H1 (cell line): ENCODE results near the gene STIMATE. TPM values are rescaled to one million over a fixed set of nuclear protein-coding genes. Genes with fewer than 3 reads are reported as not detected.

Experiments
- CTCF ChIA-PET: fragments of 300-600 bp; sonication (Branson Sonifier 250); formaldehyde crosslinking; loops from one replicate; lab custom pipeline; 2021; ENCODE audit not compliant: partially characterized antibody; lab: Charles Lee
- POLR2A ChIA-PET: fragments of 300-600 bp; sonication (Branson Sonifier 250); formaldehyde crosslinking; loops from one replicate; lab custom pipeline; 2021; ENCODE audit warnings: inconsistent platforms; ENCODE audit not compliant: partially characterized antibody; lab: Charles Lee
- DNase-seq, 2 experiments: peaks; one replicate each; pipeline versions ENCODE4 v3.0.0 to v3.0.0-alpha.2; 2010 to 2022; ENCODE audit warnings: low spot score in 2 of 2, low read depth in 1 of 2, mixed read lengths in 1 of 2
- FAIRE-seq: peaks from 2 replicates; lab custom pipeline; 2011; peaks lifted over from hg19 to GRCh38; lab: Jason Lieb, UNC
- H2AFZ ChIP-seq: 2 replicates; pipeline ENCODE4 v1.8.1; 2012; ENCODE audit warnings: low read length, inconsistent platforms
- H2AK5ac ChIP-seq: 2 replicates; pipeline ENCODE4 v1.6.1; 2013; ENCODE audit warnings: low read depth, low read length
- H2BK120ac ChIP-seq: replicated peaks from 2 replicates; pipeline ENCODE3; 2013; ENCODE audit warnings: low read depth, low read length, inconsistent platforms
- H2BK12ac ChIP-seq: 2 replicates; pipeline ENCODE4 v1.6.1; 2013; ENCODE audit warnings: low read depth, low read length
- H2BK15ac ChIP-seq: 2 replicates; pipeline ENCODE4 v1.6.1; 2013; ENCODE audit warnings: low read length
- H2BK20ac ChIP-seq: 2 replicates; pipeline ENCODE4 v1.6.1; 2013; ENCODE audit warnings: low read length
- H2BK5ac ChIP-seq: 2 replicates; pipeline ENCODE4 v1.6.1; 2013; ENCODE audit warnings: low read depth, low read length
- H3K14ac ChIP-seq: 2 replicates; pipeline ENCODE4 v1.6.1; 2013; ENCODE audit warnings: inconsistent platforms; ENCODE audit not compliant: insufficient read length
- H3K18ac ChIP-seq: 2 replicates; pipeline ENCODE4 v1.6.1; 2013; ENCODE audit warnings: low read length; ENCODE audit errors: extremely low read depth
- H3K23ac ChIP-seq: 2 replicates; pipeline ENCODE4 v1.6.1; 2013; ENCODE audit warnings: inconsistent platforms; ENCODE audit not compliant: insufficient read length
- H3K23me2 ChIP-seq: 2 replicates; pipeline ENCODE4 v1.6.1; 2013; ENCODE audit warnings: low read depth, low read length
- H3K27ac ChIP-seq: 2 replicates; pipeline ENCODE4 v1.6.1; 2011; ENCODE audit warnings: low read depth, low read length, inconsistent platforms
- H3K27me3 ChIP-seq, 4 experiments: replicated peaks in 1 of 4; 1 replicate in 1 of 4; 2 replicates in 3 of 4; pipeline versions ENCODE4 v1.6.1 to v1.8.1; 2011 to 2013; ENCODE audit warnings: low read length in 3 of 4, mild to moderate bottlenecking in 3 of 4, inconsistent platforms in 2 of 4, mixed read lengths in 2 of 4, moderate library complexity in 1 of 4; ENCODE audit not compliant: control insufficient read depth in 3 of 4, insufficient read depth in 3 of 4; ENCODE audit errors: extremely low read depth in 1 of 4
- H3K36me3 ChIP-seq, 4 experiments: 2 replicates each; pipeline versions ENCODE4 v1.6.1 to v1.8.1; 2011 to 2013; ENCODE audit warnings: mild to moderate bottlenecking in 4 of 4, low read length in 3 of 4, moderate library complexity in 2 of 4, control low read depth in 1 of 4, inconsistent platforms in 1 of 4; ENCODE audit not compliant: insufficient read depth in 4 of 4, control insufficient read depth in 2 of 4
- H3K4ac ChIP-seq: replicated peaks from 2 replicates; pipeline ENCODE3; 2013; ENCODE audit warnings: low read length, low read depth, mixed read lengths, inconsistent platforms; ENCODE audit not compliant: insufficient read length
- H3K4me1 ChIP-seq, 4 experiments: replicated peaks in 1 of 4; 1 replicate in 1 of 4; 2 replicates in 3 of 4; pipeline versions ENCODE4 v1.6.1 to v1.8.1; 2011 to 2013; ENCODE audit warnings: low read length in 3 of 4, inconsistent platforms in 2 of 4, mixed read lengths in 1 of 4; ENCODE audit not compliant: insufficient read depth in 4 of 4, control insufficient read depth in 3 of 4
- H3K4me2 ChIP-seq, 2 experiments: 2 replicates each; pipeline versions ENCODE4 v1.6.1 to v1.8.1; 2011 to 2013; ENCODE audit warnings: low read depth in 2 of 2, low read length in 2 of 2, control low read depth in 1 of 2, inconsistent platforms in 1 of 2, mild to moderate bottlenecking in 1 of 2; ENCODE audit not compliant: insufficient read depth in 1 of 2
- H3K4me3 ChIP-seq, 4 experiments: fragments of 200-600, 300-600 bp in 1 of 4; sonication (generic), shearing (Covaris generic), sonication (Bioruptor Twin) in 1 of 4; 2 replicates each; pipeline versions ENCODE4 v1.5.1 to v1.8.1; 2011 to 2016; ENCODE audit warnings: low read length in 4 of 4, low read depth in 3 of 4, control low read depth in 2 of 4, inconsistent platforms in 2 of 4, mild to moderate bottlenecking in 2 of 4, mixed read lengths in 1 of 4, moderate library complexity in 1 of 4; ENCODE audit not compliant: insufficient read depth in 2 of 4; ENCODE audit errors: extremely low read depth in 1 of 4
- H3K56ac ChIP-seq: replicated peaks from 2 replicates; pipeline ENCODE3; 2013; ENCODE audit warnings: low read depth, mild to moderate bottlenecking, mixed read lengths, low read length, inconsistent platforms; ENCODE audit not compliant: insufficient read length
- H3K79me1 ChIP-seq: 2 replicates; pipeline ENCODE4 v1.6.1; 2013; ENCODE audit warnings: low read depth, low read length, control low read depth
- H3K79me2 ChIP-seq, 2 experiments: 2 replicates each; pipeline versions ENCODE4 v1.6.1 to v1.8.1; 2012 to 2013; ENCODE audit warnings: low read length in 2 of 2, mild to moderate bottlenecking in 2 of 2, inconsistent platforms in 1 of 2; ENCODE audit not compliant: insufficient read depth in 2 of 2, control insufficient read depth in 1 of 2
- H3K9ac ChIP-seq, 4 experiments: replicated peaks in 1 of 4; 1 replicate in 1 of 4; 2 replicates in 3 of 4; pipeline versions ENCODE4 v1.6.1 to v1.8.1; 2011 to 2013; ENCODE audit warnings: low read depth in 3 of 4, low read length in 3 of 4, control low read depth in 2 of 4, mild to moderate bottlenecking in 2 of 4, moderate library complexity in 2 of 4, inconsistent platforms in 1 of 4; ENCODE audit errors: extremely low read depth in 1 of 4
- H3K9me3 ChIP-seq, 2 experiments: 2 replicates each; pipeline versions ENCODE4 v1.6.1 to v1.8.1; 2012 to 2013; ENCODE audit warnings: mild to moderate bottlenecking in 2 of 2, moderate library complexity in 2 of 2, control low read depth in 1 of 2, inconsistent platforms in 1 of 2, low read depth in 1 of 2, low read length in 1 of 2, mixed read lengths in 1 of 2; ENCODE audit not compliant: insufficient read depth in 2 of 2
- H4K20me1 ChIP-seq, 2 experiments: replicated peaks in 1 of 2; 2 replicates each; pipeline versions ENCODE3 to v1.8.1; 2011 to 2013; ENCODE audit warnings: inconsistent platforms in 2 of 2, low read length in 2 of 2, mild to moderate bottlenecking in 1 of 2; ENCODE audit not compliant: insufficient read depth in 2 of 2, control insufficient read depth in 1 of 2
- H4K5ac ChIP-seq: 2 replicates; pipeline ENCODE4 v1.6.1; 2013; ENCODE audit warnings: low read length, low read depth, mixed read lengths, inconsistent platforms; ENCODE audit not compliant: insufficient read length
- H4K8ac ChIP-seq: 2 replicates; pipeline ENCODE4 v1.8.0; 2013; ENCODE audit warnings: mild to moderate bottlenecking, moderate library complexity, low read length, inconsistent platforms; ENCODE audit not compliant: insufficient read depth; ENCODE audit errors: extremely low read depth
- H4K91ac ChIP-seq: replicated peaks from 2 replicates; pipeline ENCODE3; 2013; ENCODE audit warnings: low read length, mixed read lengths, inconsistent platforms; ENCODE audit not compliant: insufficient read length
- ASH2L ChIP-seq: fragments of 200-600, 300-600 bp; sonication (generic); IDR thresholded peaks from one replicate; pipeline ENCODE4 v1.7.1; 2017; ENCODE audit warnings: low read length
- BACH1 ChIP-seq: IDR thresholded peaks from 2 replicates; pipeline ENCODE4 v1.6.1; 2012; ENCODE audit warnings: low read length, improper control_type of control experiment
- CHD1 ChIP-seq: IDR thresholded peaks from 2 replicates; pipeline ENCODE4 v1.6.1; 2012; ENCODE audit warnings: low read depth, low read length, improper control_type of control experiment
- CREB1 ChIP-seq: IDR thresholded peaks from 2 replicates; pipeline ENCODE4 v1.6.1; 2012; ENCODE audit warnings: inconsistent platforms
- GABPA ChIP-seq: IDR thresholded peaks from 2 replicates; pipeline ENCODE4 v1.6.1; 2011; ENCODE audit warnings: mild to moderate bottlenecking, low read length, moderate library complexity, borderline replicate concordance; ENCODE audit not compliant: insufficient read depth
- NRF1 ChIP-seq: IDR thresholded peaks from 2 replicates; pipeline ENCODE4 v1.6.1; 2011; ENCODE audit warnings: mild to moderate bottlenecking, low read depth, low read length, improper control_type of control experiment
- RAD21 ChIP-seq, 2 experiments: IDR thresholded peaks in 1 of 2; conservative IDR thresholded peaks in 1 of 2; 2 replicates each; pipeline ENCODE4 v1.6.1; 2011; ENCODE audit warnings: low read depth in 2 of 2, low read length in 2 of 2, improper control_type of control experiment in 1 of 2, inconsistent platforms in 1 of 2, mild to moderate bottlenecking in 1 of 2, moderate library complexity in 1 of 2
- SIN3A ChIP-seq, 2 experiments: IDR thresholded peaks in 1 of 2; conservative IDR thresholded peaks in 1 of 2; 2 replicates each; pipeline ENCODE4 v1.6.1; 2011 to 2012; ENCODE audit warnings: low read length in 2 of 2, improper control_type of control experiment in 1 of 2, low read depth in 1 of 2, mild to moderate bottlenecking in 1 of 2
- TAF7 ChIP-seq: optimal IDR thresholded peaks from 2 replicates; pipeline ENCODE3; 2011; ENCODE audit warnings: low read depth, mild to moderate bottlenecking, inconsistent platforms, low read length, moderate library complexity, borderline replicate concordance
- TCF12 ChIP-seq: IDR thresholded peaks from 2 replicates; pipeline ENCODE4 v1.6.1; 2011; ENCODE audit warnings: low read depth, mild to moderate bottlenecking, low read length
- USF2 ChIP-seq: IDR thresholded peaks from 2 replicates; pipeline ENCODE4 v1.6.1; 2011; ENCODE audit warnings: low read length, improper control_type of control experiment
- WGBS, 2 experiments: shearing (Covaris generic) in 1 of 2; methylation state at CpG; one replicate each; pipeline versions ENCODE4 v1.1.6 to v1.1.7; 2013 to 2015; ENCODE audit warnings: low lambda C conversion rate in 2 of 2, mixed read lengths in 2 of 2, inconsistent platforms in 1 of 2, low coverage in 1 of 2, missing lambda C conversion rate in 1 of 2; ENCODE audit not compliant: insufficient replicate concordance in 2 of 2, insufficient coverage in 1 of 2, insufficient read length in 1 of 2; ENCODE audit errors: extremely low coverage in 1 of 2, missing lambda C conversion rate in 1 of 2; 5-methylcytosine and 5-hydroxymethylcytosine counted together
- polyA plus RNA-seq, 7 experiments: library from polyadenylated mRNA; depleted of rRNA in 3 of 7; stranded (reverse) in 5 of 7; unstranded in 2 of 7; fragments of >200 nt in 5 of 7; fragments of 200-250 nt in 2 of 7; gene quantifications; 1 replicate in 5 of 7; 2 replicates in 1 of 7; 4 replicates in 1 of 7; pipeline versions ENCODE4 v1.2.1 to v1.2.3, GENCODE V29; 2011 to 2013; ENCODE audit warnings: missing spikeins in 2 of 7, mixed read lengths in 2 of 7
- total RNA-seq: library from RNA; stranded (reverse); fragmentation: NEBNext Ultra II Directional; extraction: Animal tissue kit (Norgen Biotek cat#: 25700); gene quantifications from 2 replicates; pipeline ENCODE4 v1.2.1, GENCODE V29; 2021
- TF ChIP-seq, protein P1 (sequence below): IDR thresholded peaks from 2 replicates; pipeline ENCODE4 v1.6.1; 2012; ENCODE audit warnings: inconsistent platforms

Gene STIMATE
- total and polyA plus RNA-seq, 2 of the 8 experiments (the other 6 are each of a cell fraction or from before 2014, with no cell fraction given), result 17.5 to 22.1 TPM

- ChIA-PET POLR2A (interaction anchor here (0.9 to 1.6 kb wide), 3 partner anchors 9 to 19 kb away, joined by 4 to 8 read pairs (median 5); no protein-coding TSS in a partner anchor), CTCF (interaction anchor here (0.5 to 7.5 kb wide), 51 partner anchors 9 to 1980 kb away, joined by 3 to 73 read pairs (median 5); partner anchors contain the start of genes ITIH3, ITIH4, MUSTN1 and NEK4)
- Histone ChIP-seq H3K9ac (no peak overlapping the region), H3K79me2 (no peaks in the 10 kb centered on the region), H3K23ac (no peak overlapping the region), H3K23me2 (no peaks in the 10 kb centered on the region), H3K79me1 (no peaks in the 10 kb centered on the region), H3K4ac (no peak overlapping the region), H2BK5ac (no peak overlapping the region), H3K4me1 (peaks cover 0 to 6% (median 3%) of the 10 kb centered on the region in 4 experiments; a peak in 2 of 7 replicates), H3K9me3 (no peaks in the 10 kb centered on the region), H2AFZ (no peak overlapping the region), H4K91ac (no peak overlapping the region), H3K27me3 (no peaks in the 10 kb centered on the region), H2BK20ac (no peak overlapping the region), H3K56ac (no peak overlapping the region), H3K4me3 (no peak overlapping the region), H3K36me3 (no peaks in the 10 kb centered on the region), H2BK15ac (no peak overlapping the region), H2AK5ac (no peak overlapping the region), H2BK12ac (no peak overlapping the region), H4K8ac (peak overlapping the region; percentile 65), H3K27ac (no peak overlapping the region), H4K5ac (no peak overlapping the region), H4K20me1 (no peaks in the 10 kb centered on the region), H3K18ac (no peak overlapping the region), H2BK120ac (no peak overlapping the region), H3K14ac (no peak overlapping the region), H3K4me2 (no peak overlapping the region)
- no peak for FAIRE-seq
- DNase-seq, result peak; percentile 41 to 84
- 51% methylated on average over 11 of the region's 11 CpGs; no CpG with 5 or more reads in 1 of the 2 experiments for WGBS, 2 experiments
- TF ChIP-seq USF2, result peak; percentile 50; the same call in 1 of the 2 replicates
- TF ChIP-seq GABPA, result peak; percentile 44; the same call in 1 of the 2 replicates
- TF ChIP-seq, protein P1, sequence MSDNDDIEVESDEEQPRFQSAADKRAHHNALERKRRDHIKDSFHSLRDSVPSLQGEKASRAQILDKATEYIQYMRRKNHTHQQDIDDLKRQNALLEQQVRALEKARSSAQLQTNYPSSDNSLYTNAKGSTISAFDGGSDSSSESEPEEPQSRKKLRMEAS, result peak; percentile 33; the same call in 1 of the 2 replicates
- 0 out of 4 replicates have a peak, but pooled peaks of 1 of the 2 experiments have one; percentile 29 for TF ChIP-seq SIN3A (conservative IDR thresholded peaks at IDR 0.05 in 1 of 2, IDR thresholded peaks at IDR 0.05 in 1 of 2; ENCODE audit: low read depth in 1 of 2, low read length in 2 of 2)
- TF ChIP-seq CHD1, result no peak
- TF ChIP-seq ASH2L, result no peak
- TF ChIP-seq CREB1, result peak; percentile 54
- TF ChIP-seq RAD21 (IDR thresholded peaks at IDR 0.05 in 1 of 2, conservative IDR thresholded peaks at IDR 0.05 in 1 of 2; ENCODE audit: low read depth in 2 of 2, low read length in 2 of 2), result peak; percentile 67 to 76
- no peak for TF ChIP-seq NRF1
- no peak for TF ChIP-seq BACH1
- TF ChIP-seq TAF7, result no peak
- no peak for TF ChIP-seq TCF12
These were observed 76.6 kb downstream of the STIMATE start for GRCh38 chr3:52820736-52821135.
